ENCODE results near the gene SSH3. TPM values are rescaled to one million over a fixed set of nuclear protein-coding genes. Genes with fewer than 3 reads are reported as not detected.

Gene SSH3
- total RNA-seq, 1 donor = 25.0 TPM

GRCh38 chr11:67320011-67320410 lies 16.7 kb downstream of the SSH3 start:
- Histone ChIP-seq H2AFZ (ENCODE audit: low read length) (no peak overlapping the region), H3K27ac (ENCODE audit: low read depth, low read length) (no peak overlapping the region), H3K79me2 (ENCODE audit: insufficient read depth, low read length) (no peaks in the 10 kb centered on the region), H4K20me1 (ENCODE audit: insufficient read depth, low read length) (no peaks in the 10 kb centered on the region), H3K4me1 (ENCODE audit: insufficient read depth, low read length) (peaks cover 7% of the 10 kb centered on the region), H3K36me3 (ENCODE audit: insufficient read depth, low read length) (peaks cover 2% of the 10 kb centered on the region), H3K27me3 (ENCODE audit: insufficient read depth, low read length) (no peaks in the 10 kb centered on the region), H3K4me3 (ENCODE audit: insufficient read depth, low read length) (no peak overlapping the region), H3K9me3 (ENCODE audit: low read depth, low read length) (no peaks in the 10 kb centered on the region), H3K4me2 (ENCODE audit: insufficient read depth, low read length) (no peak overlapping the region)
- TF ChIP-seq CTCF (IDR thresholded peaks at IDR 0.05; ENCODE audit: extremely low read depth, low read depth, low read length) = no peak
- DNase-seq (ENCODE audit: insufficient read length, low spot score, missing footprints) = no peak

- TF ChIP-seq CTCF (IDR thresholded peaks at IDR 0.05; ENCODE audit: extremely low read depth, low read depth, low read length) = no peak
- Histone ChIP-seq H3K27ac (ENCODE audit: low read depth, low read length) (no peak overlapping the region), H3K4me1 (ENCODE audit: insufficient read depth, low read length) (peaks cover 7% of the 10 kb centered on the region)
These were observed 17.4 kb downstream of the SSH3 start for GRCh38 chr11:67320691-67321090.

GRCh38 chr11:67321313-67321871 lies 18.1 kb downstream of the SSH3 start:
- Histone ChIP-seq H4K20me1 (ENCODE audit: insufficient read depth, low read length) (no peaks in the 10 kb centered on the region), H3K4me2 (ENCODE audit: insufficient read depth, low read length) (no peak overlapping the region), H3K4me3 (ENCODE audit: insufficient read depth, low read length) (no peak overlapping the region), H3K36me3 (ENCODE audit: insufficient read depth, low read length) (peaks cover 2% of the 10 kb centered on the region), H3K79me2 (ENCODE audit: insufficient read depth, low read length) (no peaks in the 10 kb centered on the region), H3K27ac (ENCODE audit: low read depth, low read length) (no peak overlapping the region), H2AFZ (ENCODE audit: low read length) (no peak overlapping the region), H3K9me3 (ENCODE audit: low read depth, low read length) (no peaks in the 10 kb centered on the region), H3K4me1 (ENCODE audit: insufficient read depth, low read length) (peaks cover 7% of the 10 kb centered on the region), H3K27me3 (ENCODE audit: insufficient read depth, low read length) (no peaks in the 10 kb centered on the region)
- TF ChIP-seq CTCF (IDR thresholded peaks at IDR 0.05; ENCODE audit: extremely low read depth, low read depth, low read length) = no peak
- no peak for DNase-seq (ENCODE audit: insufficient read length, low spot score, missing footprints)

More at GRCh38 chr11:67320691-67321090, 17.4 kb downstream of the SSH3 start:
- no peak for DNase-seq (ENCODE audit: insufficient read length, low spot score, missing footprints)
- Histone ChIP-seq H3K4me2 (ENCODE audit: insufficient read depth, low read length) (no peak overlapping the region), H4K20me1 (ENCODE audit: insufficient read depth, low read length) (no peaks in the 10 kb centered on the region), H3K36me3 (ENCODE audit: insufficient read depth, low read length) (peaks cover 2% of the 10 kb centered on the region), H3K27me3 (ENCODE audit: insufficient read depth, low read length) (no peaks in the 10 kb centered on the region), H3K79me2 (ENCODE audit: insufficient read depth, low read length) (no peaks in the 10 kb centered on the region), H3K9me3 (ENCODE audit: low read depth, low read length) (no peaks in the 10 kb centered on the region), H3K4me3 (ENCODE audit: insufficient read depth, low read length) (no peak overlapping the region), H2AFZ (ENCODE audit: low read length) (no peak overlapping the region)

- DNase-seq (ENCODE audit: insufficient read length, low spot score, missing footprints) = no peak
- no peak overlapping the region for H2AFZ ChIP-seq (ENCODE audit: low read length)
- H3K4me3 ChIP-seq (ENCODE audit: insufficient read depth, low read length) = no peak overlapping the region
- H3K27ac ChIP-seq (ENCODE audit: low read depth, low read length) = no peak overlapping the region
- no peaks in the 10 kb centered on the region for H3K79me2 ChIP-seq (ENCODE audit: insufficient read depth, low read length)
- no peaks in the 10 kb centered on the region for H3K27me3 ChIP-seq (ENCODE audit: insufficient read depth, low read length)
- H4K20me1 ChIP-seq (ENCODE audit: insufficient read depth, low read length) = no peaks in the 10 kb centered on the region
- H3K4me2 ChIP-seq (ENCODE audit: insufficient read depth, low read length) = no peak overlapping the region
- H3K4me1 ChIP-seq (ENCODE audit: insufficient read depth, low read length) = peaks cover 6% of the 10 kb centered on the region
- no peaks in the 10 kb centered on the region for H3K9me3 ChIP-seq (ENCODE audit: low read depth, low read length)
- peaks cover 2% of the 10 kb centered on the region for H3K36me3 ChIP-seq (ENCODE audit: insufficient read depth, low read length)
- TF ChIP-seq CTCF (IDR thresholded peaks at IDR 0.05; ENCODE audit: extremely low read depth, low read depth, low read length) = no peak
These were observed 18.7 kb downstream of the SSH3 start for GRCh38 chr11:67322049-67322448.
